NCI-H187 (cell line): ENCODE measurements around the gene DOK7.
"Not testable (repeated sequence)": the region's sequence is repeated elsewhere in the genome, so short reads cannot be mapped to it uniquely, and the experiment has no call there.

Source experiments
- DNase-seq, 2 experiments: peaks; one replicate each; lab custom pipeline; 2025; lab: John Stamatoyannopoulos, UW

Gene DOK7

DNA sequence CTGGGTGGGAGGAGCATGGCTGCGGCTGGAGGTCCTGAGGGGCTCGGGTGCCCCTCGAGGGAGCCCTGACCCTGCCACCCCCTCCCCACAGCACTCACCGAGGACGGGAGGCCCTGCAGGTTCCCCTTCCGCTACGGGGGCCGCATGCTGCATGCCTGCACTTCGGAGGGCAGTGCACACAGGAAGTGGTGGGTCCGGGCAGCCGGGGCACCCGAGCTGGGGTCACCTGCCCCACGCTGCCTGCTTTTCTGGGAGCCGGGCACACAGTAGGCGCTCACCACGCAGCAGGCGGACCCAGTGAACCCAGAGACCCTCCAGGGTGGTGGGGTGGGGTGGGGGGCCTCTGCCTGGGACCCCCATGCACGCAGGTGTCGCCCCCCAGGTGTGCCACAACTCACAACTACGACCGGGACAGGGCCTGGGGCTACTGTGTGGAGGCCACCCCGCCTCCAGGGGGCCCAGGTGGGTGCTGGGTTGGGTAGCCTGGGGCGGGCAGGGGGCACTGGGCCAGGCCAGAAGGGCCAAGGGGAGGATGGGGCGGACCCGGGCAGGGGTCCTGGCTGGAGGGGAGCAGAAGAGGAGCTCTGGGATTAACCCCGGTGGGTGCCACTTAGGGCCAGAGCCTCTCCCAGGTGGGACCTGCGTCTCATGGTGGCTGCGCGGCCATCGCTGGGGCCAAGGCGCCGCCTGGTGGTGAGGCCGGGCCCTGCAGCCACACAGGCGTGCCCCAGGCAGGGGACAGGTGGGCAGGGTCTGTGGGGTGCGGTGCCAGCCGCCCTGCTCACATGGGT, 20.0 kb upstream of the DOK7 start:
- peak; percentile 22 to 36 for DNase-seq

DNA sequence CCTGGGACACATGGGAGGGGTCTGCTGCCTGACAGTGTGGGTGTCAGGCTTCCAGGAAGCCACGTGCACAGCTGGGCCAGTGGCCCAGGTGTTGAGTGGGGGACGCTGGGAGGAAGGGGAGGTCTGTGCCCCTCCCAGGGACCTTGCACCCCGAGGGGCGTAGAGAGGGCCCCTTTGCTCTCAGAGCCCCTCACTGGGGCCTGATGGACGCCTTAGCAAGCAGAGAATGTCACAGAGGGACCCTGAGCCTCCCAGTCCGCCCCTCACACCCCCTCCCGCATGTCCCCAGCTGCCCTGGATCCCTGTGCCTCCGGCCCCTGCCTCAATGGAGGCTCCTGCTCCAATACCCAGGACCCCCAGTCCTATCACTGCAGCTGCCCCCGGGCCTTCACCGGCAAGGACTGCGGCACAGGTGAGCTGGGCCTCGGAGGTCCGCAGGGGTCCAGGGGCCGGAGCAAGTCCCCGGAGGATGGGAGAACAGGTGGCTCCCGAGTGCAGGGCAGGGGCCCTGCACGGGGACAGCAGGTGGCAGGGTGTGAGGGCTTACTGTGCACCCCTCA, 19.3 kb upstream of the DOK7 start:
- DNase-seq = no peak

DNA sequence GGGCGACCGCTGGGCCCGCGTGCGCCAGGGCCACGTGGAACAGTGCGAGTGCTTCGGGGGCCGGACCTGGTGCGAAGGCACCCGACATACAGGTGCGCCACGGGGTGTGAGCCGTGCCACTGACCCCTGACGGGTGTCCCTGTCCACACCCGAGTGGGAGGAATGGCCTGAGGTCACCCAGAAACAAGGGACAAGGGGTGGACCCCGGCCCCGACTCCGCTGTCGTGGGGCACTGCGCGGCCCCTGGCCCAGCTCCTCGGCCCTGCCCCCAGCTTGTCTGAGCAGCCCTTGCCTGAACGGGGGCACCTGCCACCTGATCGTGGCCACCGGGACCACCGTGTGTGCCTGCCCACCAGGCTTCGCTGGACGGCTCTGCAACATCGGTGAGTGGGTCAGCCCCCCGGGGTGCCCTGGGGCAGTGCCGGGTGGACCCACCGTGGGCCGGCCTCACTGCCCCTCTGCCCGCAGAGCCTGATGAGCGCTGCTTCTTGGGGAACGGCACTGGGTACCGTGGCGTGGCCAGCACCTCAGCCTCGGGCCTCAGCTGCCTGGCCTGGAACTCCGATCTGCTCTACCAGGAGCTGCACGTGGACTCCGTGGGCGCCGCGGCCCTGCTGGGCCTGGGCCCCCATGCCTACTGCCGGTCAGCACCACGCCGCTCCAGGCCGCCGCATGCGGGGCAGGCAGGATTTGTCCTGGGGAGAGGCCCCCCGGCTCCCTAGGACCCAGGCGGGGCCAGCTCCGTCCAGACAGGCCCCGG, 18.6 kb upstream of the DOK7 start:
- DNase-seq = no peak

DNA sequence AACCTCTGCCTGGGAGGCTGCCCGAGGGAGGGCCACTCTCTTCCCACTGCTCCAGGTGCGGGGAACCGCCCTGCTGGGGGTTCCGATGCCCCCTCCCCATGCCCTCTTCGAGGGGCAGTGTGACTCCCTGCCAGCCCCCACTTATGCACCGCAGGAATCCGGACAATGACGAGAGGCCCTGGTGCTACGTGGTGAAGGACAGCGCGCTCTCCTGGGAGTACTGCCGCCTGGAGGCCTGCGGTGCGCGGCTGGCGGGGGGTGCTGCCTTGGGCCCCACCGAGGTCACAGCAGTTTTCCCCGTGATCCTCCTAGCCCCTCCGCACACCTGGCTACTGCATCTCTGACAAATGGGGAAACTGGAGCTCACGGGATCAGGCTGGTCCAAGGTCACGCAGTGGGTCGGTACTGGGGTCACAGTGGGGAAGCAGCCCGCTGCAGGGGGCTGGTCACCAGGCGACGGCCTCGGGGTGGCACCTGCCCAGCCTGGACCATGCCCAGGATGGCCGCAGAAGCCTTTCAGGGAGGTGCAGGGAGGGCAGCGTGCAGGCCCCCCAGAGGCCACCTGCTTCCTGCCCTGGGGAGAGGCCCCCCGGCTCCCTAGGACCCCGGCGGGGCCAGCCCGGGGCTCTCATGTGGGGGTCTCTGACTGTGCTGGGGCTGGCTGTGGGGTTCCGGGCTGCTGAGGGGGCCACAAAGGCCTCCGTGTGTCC, 17.8 kb upstream of the DOK7 start:
- DNase-seq = no peak

DNA sequence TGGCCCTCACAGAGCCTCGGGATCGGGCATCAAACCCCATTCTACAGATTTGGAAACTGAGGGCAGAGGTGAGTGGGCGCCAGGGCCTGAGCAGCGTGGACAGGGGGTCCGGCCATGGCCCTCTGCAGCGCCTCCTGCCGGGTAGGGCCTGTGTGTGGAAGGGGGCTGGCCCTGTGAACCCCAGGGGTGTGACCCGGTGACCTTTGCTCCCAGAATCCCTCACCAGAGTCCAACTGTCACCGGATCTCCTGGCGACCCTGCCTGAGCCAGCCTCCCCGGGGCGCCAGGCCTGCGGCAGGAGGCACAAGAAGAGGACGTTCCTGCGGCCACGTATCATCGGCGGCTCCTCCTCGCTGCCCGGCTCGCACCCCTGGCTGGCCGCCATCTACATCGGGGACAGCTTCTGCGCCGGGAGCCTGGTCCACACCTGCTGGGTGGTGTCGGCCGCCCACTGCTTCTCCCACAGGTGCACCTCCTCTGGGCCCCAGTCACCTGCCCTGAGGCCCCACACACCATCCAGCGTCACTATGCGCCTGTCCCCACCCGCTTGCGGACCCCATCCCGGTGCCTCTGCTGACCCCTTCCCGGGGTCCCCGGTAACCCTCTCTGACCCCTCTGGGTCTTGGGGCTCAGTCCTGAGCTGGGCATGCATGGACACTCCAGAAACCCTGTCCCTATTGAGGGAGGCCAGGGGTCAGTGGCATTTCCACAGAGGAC, 17.1 kb upstream of the DOK7 start:
- no peak for DNase-seq

DNA sequence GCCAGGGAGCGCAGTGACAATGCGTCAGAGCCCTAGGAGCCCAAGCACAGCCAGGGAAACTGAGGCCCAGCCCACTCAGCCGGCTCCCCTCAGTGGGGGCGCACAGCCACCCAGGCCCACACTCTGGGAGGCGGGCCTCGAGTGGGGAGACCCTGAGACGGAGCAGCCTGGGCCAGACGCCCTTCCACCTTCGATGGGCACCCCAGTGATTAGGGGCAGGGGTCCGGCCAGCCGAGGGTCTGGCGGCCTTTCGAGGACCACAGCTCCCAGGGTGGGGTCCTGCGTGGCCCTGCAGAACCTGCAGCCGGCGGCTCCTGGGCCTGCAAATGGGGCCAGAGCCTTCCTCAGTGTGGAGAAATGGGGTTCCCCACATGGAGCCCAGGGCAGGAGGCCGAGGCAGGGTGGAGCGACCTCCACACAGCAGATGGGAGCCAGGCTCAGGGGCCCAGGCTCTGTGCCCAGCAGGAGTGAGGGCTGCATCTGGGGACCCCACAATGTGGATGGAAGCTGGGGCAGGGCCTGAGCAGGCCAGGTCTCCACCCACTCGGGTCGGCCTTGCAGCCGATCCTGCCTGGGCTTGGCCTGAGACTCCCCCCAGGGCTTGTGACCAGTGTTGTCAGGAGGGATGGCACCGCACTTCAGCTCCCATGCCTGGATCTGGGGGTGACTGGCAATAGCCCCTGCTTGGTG, 16.3 kb upstream of the DOK7 start:
- DNase-seq = no peak

DNA sequence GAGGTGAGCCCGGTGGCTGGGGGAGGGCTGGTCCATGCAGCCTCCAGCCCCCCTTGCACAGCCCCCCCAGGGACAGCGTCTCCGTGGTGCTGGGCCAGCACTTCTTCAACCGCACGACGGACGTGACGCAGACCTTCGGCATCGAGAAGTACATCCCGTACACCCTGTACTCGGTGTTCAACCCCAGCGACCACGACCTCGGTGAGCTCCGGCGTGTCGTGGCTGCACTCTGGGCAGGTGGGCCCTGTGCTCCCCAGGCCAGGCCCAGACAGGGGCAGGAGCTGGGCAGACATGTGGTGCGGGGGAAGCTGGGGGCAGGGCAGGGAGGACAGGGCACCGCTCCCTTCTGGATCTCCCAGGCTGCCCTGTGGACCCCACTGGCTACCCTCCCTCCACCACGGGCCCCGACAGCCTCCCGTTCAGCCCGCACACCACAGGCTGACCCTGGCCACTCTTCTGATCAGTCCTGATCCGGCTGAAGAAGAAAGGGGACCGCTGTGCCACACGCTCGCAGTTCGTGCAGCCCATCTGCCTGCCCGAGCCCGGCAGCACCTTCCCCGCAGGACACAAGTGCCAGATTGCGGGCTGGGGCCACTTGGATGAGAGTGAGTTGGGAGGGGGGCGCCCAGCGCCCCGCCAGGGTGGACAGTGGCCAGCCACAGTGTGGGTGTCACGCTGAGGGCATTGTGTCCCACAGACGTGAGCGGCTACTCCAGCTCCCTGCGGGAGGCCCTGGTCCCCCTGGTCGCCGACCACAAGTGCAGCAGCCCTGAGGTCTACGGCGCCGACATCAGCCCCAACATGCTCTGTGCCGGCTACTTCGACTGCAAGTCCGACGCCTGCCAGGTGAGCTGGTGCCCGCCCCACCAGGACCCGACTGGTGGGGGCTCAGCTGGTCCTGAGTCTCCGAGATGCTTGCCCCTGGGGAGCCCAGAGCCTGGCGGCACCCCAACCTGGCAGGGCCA, 15.4 kb upstream of the DOK7 start:
- no peak for DNase-seq

DNA sequence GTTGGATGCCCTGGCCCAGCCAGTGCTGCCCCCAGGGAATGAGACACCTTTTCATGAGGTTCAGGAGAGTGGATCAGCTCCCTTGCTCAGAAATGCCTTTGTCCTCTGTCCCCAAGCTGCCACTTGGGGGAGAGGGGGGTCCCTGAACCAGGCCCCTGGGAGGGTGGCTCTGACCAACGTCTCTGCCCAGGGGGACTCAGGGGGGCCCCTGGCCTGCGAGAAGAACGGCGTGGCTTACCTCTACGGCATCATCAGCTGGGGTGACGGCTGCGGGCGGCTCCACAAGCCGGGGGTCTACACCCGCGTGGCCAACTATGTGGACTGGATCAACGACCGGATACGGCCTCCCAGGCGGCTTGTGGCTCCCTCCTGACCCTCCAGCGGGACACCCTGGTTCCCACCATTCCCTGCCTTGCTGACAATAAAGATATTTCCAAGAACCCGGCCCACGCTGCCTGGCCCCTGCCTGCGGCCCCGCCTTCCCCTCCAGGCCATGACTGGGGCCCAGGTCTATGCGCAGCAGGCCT, 14.0 kb upstream of the DOK7 start:
- DNase-seq = no peak

DNA sequence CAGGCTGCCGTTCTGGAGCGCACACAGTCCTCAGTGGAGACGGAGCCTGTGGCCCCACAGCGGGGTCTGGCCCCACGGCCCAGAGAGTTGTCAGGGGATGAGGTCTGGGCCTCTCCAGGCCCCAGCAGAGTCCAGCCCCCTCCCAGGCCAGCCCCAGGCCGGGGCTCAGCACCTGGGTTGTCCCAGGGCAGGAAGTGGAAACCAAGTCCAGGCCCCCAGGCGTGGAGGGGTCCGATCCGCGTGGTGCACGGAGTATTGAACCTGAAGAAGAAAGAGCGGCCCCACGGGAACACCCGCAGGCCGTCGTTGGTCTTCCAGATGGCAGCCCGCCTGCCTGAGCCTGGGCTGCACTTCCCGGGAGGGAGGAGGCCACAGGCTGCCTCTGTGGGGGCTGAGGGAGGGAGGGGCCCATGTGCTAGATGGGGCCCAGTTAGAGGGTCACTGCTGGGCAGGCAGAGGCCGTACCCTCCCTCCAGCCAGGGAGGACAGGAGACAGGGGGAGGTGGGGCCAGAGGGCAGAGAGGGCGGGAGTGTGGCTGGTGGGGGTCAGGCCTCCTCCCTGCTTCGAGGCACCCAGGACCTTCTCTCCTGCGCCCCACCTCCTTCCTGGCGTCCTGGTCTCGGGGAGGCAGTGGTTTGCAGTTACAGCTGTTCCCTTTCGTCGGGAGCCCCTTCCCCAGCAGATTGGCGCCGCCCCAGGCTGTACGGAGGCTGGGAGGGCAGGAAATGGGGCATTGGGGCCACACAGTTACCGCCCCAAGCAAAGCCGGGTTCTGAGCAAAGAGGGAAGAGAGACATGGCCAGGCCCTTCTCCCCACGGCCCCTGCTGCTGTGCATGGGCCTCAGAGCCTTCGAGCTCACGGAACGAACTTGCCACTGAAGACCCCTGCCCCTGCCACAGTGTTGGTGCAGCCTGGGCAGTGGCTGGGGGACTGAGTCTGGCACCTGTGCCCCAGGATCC, 13.3 kb upstream of the DOK7 start:
- DNase-seq = no peak

DNA sequence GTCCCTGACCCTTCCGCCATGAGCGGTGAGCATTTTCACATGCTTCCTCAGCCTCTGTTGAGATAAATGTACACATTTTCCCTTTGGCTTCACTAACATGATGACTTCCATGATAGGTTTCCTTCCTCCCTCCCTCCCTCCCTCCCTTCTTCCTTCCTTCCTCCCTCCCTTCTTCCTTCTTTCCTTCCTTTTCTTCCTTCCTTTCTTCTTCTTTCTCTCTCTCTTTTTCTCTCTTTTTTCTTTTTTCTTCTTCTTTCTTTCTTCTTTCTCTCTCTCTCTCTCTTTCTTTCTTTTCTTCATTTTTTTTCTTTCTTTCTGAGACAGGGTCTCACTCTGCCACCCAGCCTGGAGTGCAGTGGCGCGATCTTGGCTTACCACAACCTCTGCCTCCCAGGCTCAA, 12.5 kb upstream of the DOK7 start:
- DNase-seq = no peak

DNA sequence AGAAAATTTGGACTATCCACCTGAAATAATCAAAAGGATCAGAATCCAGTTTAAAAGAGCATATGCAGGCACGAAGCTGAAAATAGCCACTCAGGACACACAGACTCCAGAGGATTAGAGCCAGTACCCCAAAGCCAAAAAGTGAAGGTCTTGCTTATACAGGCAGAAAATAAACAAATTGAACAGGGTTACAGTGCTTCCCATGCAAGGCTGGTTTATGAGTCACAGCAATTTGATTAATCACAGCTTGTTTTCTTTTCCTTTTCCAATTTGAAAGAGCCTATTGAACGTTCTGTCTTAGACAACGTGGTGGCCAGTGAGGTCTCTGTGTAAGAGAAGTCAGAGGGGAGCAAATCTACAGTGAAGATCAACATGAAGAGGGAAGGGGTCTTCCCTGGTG, 11.2 kb upstream of the DOK7 start:
- DNase-seq = no peak

DNA sequence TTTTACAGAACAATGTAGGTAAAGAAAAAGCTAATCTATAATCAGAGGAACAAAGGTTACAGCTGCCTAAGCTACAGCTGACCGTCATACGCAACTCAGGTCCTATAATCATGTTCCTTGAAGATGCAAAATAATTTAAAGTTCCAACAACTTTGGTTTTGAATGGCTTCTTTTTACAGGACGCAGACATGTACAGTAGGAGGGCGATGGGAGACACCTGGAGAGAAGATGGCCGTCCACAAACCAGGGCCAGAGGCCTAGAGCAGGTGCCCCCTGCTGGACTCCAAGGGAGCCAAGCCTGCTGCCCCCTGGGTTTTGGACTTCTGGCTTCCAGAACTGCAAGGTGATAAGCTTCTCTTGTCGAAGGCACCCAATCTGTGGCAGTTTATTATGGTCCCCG, 10.7 kb upstream of the DOK7 start:
- DNase-seq = no peak

DNA sequence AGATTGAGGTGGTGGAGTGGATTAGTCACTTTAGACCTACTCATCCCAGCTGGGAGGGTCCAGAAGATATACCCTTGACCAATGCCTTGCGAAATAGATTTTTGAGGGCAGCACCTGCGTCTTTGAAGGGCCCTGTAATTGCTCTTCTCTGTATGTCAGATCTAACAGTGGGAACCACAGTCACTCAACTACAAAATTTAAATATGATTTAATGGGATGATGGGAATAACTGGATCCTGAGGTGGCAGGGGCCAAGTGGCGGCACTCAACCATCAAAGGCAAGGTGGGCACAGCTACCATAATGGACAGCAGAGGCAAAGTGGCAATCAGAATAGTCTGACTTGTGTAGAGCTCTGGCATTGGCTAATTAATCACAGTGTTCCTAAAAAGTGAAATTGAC, 7.5 kb upstream of the DOK7 start:
- DNase-seq = not testable (repeated sequence)

DNA sequence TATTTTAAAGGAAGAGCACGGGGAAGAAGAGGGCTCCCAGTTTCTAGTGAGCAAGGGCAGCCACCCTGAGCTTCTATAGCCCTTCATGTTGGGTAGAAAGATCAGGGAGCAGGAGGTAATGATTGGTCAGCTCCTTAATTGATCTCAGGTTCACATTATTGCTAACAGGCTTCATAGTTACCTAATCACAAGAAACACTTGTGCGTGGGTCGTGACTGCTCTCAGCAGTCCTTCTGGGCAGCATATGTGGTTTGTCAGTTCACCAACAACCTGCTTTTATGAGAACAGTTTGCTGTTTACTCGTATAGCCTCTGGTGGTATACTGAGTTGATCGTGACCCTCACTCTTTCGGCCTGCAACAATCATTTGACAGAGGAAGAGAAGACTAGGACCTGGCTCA, 4.7 kb upstream of the DOK7 start:
- no peak for DNase-seq

DNA sequence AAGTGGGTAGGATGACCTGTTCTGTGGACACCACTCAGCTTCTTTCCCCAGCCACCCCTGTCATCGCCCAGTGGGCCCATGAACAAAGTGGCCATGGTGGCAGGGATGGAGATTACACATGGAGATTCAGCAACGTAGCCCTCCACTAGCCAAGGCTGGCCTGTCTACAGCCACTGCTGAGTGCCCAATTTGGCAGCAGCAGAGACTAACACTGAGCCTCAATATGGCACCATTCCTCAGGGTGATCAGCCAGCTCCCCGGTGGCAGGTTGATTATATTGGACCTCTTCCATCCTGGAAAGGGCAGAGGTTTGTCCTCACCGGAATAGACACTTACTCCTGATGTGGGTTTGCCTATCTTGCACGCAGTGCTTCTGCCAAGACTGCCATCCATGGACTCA, 4.0 kb upstream of the DOK7 start:
- not testable (repeated sequence) for DNase-seq

DNA sequence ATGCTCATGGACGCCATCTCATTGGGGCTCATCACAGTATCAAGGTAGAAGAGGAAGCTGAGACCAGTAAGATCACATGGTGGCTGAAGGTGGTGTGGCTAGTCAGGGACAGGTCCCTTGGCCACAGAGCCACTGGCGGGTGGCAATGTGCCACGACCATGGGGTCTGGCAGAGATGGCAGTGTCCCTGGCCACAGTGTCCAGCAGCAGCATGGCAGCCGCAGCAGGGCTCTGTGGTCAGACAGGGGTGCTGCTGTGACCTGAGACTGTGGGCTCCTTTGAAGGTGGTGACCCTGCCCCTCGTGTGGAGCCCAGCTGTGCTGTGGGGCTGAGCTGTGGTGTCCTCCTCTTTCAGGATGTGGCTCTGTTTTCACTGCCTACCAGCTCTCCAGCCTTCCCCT, 2.2 kb upstream of the DOK7 start:
- no peak for DNase-seq

DNA sequence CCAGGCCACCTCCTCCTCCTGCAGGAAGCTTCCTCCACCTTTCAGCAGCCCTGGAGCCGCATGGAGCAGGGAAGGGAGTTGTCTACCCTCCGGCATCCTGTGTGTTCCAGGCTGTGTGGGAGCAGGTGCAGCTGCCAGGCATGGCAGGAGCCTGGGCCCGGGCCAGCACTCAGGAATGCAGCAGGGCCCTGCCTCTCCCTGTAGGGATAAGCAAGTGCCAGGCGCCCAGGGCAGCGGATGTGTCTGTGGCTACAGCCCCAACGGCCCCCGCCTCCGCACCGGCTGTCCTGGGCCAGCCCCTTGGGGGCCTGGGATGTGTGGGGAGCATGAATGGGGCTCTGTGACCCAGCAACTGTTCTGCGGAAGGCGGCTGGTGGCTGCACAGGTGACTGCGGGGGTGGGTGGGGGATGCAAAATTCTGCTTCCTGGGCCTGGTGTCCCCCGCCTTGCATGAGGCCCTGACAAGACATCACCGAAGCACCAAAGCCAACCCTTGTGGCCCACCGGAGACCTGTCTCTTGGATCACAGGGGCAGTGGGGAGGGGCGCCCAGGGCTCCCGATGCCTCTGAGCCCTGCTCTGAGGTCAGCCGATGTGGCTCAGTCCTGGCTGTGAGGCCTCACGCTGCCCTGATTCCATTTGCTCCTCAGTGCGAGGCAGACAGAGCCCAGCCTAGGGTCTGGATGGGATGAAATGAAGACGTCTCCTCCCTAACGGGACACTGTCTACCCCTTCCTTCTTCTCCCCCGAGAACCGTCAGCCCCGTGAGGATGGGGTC, 1.4 kb upstream of the DOK7 start:
- DNase-seq = no peak

DNA sequence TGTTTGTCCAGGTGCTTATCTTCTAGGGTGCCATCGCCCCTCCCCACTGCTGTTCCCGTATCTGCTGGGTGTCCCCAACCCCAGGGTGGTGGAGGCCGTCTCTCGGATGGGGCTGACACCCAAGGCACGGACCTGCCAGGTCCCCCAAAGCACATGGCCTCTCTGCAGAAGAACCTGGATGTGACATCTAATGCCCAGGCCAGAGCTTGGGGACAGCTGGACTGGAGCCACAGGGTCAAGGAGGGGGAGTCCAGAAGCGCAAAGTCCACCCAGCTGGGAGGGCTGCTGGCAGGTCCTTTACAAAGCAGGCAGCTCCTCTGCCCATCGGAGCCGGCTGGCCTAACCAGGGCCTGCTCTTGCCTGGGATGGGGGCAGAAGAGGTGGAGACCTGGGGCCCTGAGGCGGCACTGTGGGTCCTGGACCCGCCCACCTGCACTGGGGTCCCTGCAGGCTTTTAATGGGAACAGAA, 751 bp upstream of the DOK7 start:
- no peak for DNase-seq
